Choroid plexus epithelial cell (primary cell): ENCODE measurements around the gene MCM3.

Experiments used
- DNase-seq: peaks from one replicate; pipeline ENCODE4 v3.0.0-alpha.2; 2010; ENCODE audit warnings: low read depth
- H3K4me3 ChIP-seq: 2 replicates; pipeline ENCODE4 v1.5.1; 2011; ENCODE audit warnings: low read depth, mild to moderate bottlenecking, control low read depth, low read length, moderate library complexity
- TF ChIP-seq, protein P1 (sequence below): conservative IDR thresholded peaks from 2 replicates; pipeline ENCODE4 v1.5.1; 2011; ENCODE audit warnings: low read depth, mild to moderate bottlenecking, control low read depth, inconsistent platforms, low read length, moderate library complexity

MCM3 gene

DNA sequence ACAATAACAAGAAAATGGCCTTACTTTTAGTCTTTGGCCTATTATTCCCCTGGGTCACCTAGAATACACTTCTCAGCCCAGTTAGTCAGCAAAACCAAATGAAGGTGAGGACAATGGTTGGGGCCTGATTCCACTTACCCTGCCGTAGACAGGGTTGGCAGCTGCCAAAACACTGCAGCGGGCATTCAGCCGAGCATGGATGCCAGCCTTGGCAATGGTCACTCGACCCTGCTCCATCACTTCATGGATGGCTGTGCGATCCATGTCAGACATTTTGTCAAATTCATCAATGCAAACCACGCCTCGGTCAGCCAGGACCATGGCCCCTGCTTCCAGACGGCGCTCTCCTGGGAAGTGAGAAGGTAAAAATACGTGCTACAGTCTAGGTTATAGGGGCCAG lies 8.4 kb downstream of the MCM3 start:
- no peak for DNase-seq
- TF ChIP-seq, protein P1, sequence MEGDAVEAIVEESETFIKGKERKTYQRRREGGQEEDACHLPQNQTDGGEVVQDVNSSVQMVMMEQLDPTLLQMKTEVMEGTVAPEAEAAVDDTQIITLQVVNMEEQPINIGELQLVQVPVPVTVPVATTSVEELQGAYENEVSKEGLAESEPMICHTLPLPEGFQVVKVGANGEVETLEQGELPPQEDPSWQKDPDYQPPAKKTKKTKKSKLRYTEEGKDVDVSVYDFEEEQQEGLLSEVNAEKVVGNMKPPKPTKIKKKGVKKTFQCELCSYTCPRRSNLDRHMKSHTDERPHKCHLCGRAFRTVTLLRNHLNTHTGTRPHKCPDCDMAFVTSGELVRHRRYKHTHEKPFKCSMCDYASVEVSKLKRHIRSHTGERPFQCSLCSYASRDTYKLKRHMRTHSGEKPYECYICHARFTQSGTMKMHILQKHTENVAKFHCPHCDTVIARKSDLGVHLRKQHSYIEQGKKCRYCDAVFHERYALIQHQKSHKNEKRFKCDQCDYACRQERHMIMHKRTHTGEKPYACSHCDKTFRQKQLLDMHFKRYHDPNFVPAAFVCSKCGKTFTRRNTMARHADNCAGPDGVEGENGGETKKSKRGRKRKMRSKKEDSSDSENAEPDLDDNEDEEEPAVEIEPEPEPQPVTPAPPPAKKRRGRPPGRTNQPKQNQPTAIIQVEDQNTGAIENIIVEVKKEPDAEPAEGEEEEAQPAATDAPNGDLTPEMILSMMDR = no peak
- no peak overlapping the region for H3K4me3 ChIP-seq

- TF ChIP-seq, protein P1 = no peak
- H3K4me3 ChIP-seq = no peak overlapping the region
- DNase-seq = no peak
Observed at GRCh38 chr6:52271852-52272460, 12.6 kb downstream of the MCM3 start.

DNA sequence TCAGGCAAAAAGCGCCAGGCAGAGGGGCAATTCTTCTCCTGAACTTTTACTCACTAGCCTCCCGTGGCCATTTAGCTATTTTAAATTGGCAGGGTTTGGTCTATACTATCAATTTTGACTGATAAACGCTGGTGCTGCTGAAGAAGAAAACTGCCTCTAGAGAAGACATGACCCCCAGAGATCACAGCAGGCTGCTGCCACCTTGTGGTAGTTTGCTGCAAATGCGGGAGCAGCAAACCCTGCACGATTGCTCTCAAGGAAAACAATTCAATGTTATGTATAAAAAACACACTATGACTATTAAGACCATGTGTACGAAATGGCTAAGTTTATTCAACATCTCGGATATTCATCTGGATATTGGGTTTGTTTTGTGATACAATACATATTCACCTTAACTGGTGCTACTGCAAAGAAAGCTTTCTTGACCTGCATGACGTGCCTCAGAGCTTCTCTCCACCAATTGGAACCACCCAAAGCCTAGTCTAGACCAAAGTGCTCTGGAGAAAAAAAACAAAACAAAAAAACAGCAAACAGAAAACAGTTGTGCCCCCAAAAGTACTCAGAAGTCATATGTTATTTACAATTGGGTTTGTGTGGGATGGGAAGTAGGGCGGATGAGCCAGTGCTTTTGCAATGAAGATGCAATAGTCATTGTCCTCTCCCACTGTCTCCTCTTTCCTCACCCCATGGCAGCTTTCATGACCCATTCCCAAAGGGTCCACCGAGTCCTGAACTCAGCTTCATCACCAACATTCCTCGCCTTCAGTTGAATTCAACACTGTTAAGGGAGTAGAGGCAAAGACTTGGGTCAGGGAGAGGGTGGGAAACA lies 20.6 kb downstream of the MCM3 start:
- no peak overlapping the region for H3K4me3 ChIP-seq
- TF ChIP-seq, protein P1 = peak; percentile 99
- peak; percentile 82 for DNase-seq

GRCh38 chr6:52262620-52263344 lies 21.8 kb downstream of the MCM3 start:
- TF ChIP-seq, protein P1 = no peak
- DNase-seq = no peak
- H3K4me3 ChIP-seq = no peak overlapping the region

GRCh38 chr6:52261229-52261628 lies 23.3 kb downstream of the MCM3 start:
- DNase-seq = peak; percentile 49
- no peak overlapping the region for H3K4me3 ChIP-seq
- TF ChIP-seq, protein P1 = no peak

GRCh38 chr6:52260634-52261033 lies 23.9 kb downstream of the MCM3 start:
- no peak for DNase-seq
- no peak overlapping the region for H3K4me3 ChIP-seq
- TF ChIP-seq, protein P1 = no peak
